ENCODE data around the gene FADS2.

DNA sequence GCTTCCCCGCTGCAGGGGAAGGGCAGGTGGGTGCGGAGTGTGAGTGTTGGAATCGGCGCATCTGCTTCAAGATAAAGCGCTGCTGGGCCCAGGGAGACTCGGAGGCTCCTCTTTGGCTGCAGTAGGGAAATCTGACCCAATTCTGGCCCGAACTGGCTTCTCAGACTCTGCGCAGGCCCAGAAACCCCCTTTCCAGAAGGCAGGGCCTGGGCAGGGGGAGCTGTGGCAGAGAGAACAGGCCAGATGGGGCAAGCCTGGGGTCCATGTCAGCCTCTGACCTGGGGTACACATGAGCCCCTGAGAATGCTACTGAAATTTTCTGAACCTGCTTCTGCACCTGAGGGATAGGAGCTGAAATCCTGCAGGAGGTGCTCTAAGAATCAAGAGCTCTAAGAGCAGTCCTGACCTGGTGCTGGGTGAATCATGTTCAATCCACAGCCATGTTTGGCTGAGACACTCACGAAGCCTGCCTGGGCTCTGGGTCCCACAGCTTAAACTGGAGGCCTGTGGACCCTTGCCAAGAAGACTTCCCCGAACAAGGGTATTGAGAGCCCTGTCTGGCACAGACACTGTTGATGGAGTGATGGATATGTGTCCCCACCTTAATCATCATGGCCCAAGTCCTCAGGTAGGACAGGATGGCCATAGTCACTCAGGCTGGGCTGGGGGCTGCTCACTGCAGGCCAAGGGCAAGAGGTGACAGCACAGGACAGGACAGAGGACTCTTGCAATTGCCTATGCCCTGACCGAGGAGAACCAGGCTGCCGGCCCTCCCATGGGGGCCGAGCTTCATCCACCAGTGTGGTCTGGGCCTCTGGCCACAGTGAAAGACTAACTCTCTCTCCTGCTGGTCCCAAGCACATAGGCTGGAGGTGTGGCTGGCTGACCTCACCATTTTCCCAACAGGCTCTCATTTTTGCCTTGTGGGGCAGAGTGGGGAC is 82.4 kb downstream of the FADS2 start:
- TF ChIP-seq, protein P1, sequence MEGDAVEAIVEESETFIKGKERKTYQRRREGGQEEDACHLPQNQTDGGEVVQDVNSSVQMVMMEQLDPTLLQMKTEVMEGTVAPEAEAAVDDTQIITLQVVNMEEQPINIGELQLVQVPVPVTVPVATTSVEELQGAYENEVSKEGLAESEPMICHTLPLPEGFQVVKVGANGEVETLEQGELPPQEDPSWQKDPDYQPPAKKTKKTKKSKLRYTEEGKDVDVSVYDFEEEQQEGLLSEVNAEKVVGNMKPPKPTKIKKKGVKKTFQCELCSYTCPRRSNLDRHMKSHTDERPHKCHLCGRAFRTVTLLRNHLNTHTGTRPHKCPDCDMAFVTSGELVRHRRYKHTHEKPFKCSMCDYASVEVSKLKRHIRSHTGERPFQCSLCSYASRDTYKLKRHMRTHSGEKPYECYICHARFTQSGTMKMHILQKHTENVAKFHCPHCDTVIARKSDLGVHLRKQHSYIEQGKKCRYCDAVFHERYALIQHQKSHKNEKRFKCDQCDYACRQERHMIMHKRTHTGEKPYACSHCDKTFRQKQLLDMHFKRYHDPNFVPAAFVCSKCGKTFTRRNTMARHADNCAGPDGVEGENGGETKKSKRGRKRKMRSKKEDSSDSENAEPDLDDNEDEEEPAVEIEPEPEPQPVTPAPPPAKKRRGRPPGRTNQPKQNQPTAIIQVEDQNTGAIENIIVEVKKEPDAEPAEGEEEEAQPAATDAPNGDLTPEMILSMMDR (conservative IDR thresholded peaks at IDR 0.05; ENCODE audit: low read depth, low read length): no peak
- TF ChIP-seq EZH2 (IDR thresholded peaks at IDR 0.05; ENCODE audit: borderline replicate concordance, low read depth, low read length, poor library complexity, severe bottlenecking): no peak

All from A673 (cell line).